Endothelial cell of umbilical vein (primary cell): Measurements from ENCODE around the gene ARHGEF1.

Source experiments
- MYC ChIP-seq: IDR thresholded peaks from one replicate; pipeline ENCODE4 v1.6.1; 2011; ENCODE audit warnings: mild to moderate bottlenecking, low read depth, low read length
- POLR2A ChIP-seq: IDR thresholded peaks from 2 replicates; pipeline ENCODE4 v1.6.1; 2012; ENCODE audit warnings: low read depth, mild to moderate bottlenecking, control low read depth, low read length
- POLR2AphosphoS5 ChIP-seq: IDR thresholded peaks from 2 replicates; pipeline ENCODE4 v1.6.1; 2012; ENCODE audit warnings: low read depth, mild to moderate bottlenecking, control low read depth, low read length, moderate library complexity; ENCODE audit not compliant: insufficient read depth
- TF ChIP-seq, protein P1 (sequence below), 2 donors: IDR thresholded peaks; 1 replicate in 1 of 2; 2 replicates in 1 of 2; pipeline ENCODE4 v1.5.1; 2011; ENCODE audit warnings: low read length in 2 of 2, mild to moderate bottlenecking in 2 of 2, moderate library complexity in 2 of 2, control low read depth in 1 of 2, inconsistent platforms in 1 of 2, low read depth in 1 of 2; ENCODE audit not compliant: insufficient read depth in 1 of 2; ENCODE audit errors: extremely low read depth in 1 of 2
- TF ChIP-seq, protein P2 (sequence below): IDR thresholded peaks from 2 replicates; pipeline ENCODE4 v1.6.1; 2011; ENCODE audit not compliant: insufficient read depth, insufficient read length

DNA sequence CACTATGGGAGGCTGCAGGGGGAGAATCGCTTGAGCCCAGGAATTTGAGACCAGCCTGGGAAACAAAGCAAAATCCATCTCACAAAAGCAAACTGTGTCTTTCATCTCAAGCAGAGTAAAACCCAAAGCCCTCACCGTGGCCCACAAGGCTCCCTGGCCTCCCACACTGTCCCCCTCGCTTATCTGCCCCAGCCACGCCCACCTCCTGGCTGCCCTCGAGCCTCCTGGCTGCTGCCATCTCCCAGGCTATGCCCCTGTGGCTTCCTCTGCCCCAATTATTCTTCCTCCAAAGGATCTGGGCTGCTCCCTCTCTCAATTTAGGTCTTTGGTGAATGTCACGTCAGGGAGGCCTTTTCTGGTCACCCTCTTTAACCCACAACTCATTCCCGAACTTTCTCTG is 72.5 kb downstream of the ARHGEF1 start:
- TF ChIP-seq, protein P1, sequence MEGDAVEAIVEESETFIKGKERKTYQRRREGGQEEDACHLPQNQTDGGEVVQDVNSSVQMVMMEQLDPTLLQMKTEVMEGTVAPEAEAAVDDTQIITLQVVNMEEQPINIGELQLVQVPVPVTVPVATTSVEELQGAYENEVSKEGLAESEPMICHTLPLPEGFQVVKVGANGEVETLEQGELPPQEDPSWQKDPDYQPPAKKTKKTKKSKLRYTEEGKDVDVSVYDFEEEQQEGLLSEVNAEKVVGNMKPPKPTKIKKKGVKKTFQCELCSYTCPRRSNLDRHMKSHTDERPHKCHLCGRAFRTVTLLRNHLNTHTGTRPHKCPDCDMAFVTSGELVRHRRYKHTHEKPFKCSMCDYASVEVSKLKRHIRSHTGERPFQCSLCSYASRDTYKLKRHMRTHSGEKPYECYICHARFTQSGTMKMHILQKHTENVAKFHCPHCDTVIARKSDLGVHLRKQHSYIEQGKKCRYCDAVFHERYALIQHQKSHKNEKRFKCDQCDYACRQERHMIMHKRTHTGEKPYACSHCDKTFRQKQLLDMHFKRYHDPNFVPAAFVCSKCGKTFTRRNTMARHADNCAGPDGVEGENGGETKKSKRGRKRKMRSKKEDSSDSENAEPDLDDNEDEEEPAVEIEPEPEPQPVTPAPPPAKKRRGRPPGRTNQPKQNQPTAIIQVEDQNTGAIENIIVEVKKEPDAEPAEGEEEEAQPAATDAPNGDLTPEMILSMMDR (IDR thresholded peaks at IDR 0.05; ENCODE audit: extremely low read depth in 1 of 2, insufficient read depth in 1 of 2, low read depth in 1 of 2, low read length in 2 of 2): no peak
- TF ChIP-seq, protein P2, sequence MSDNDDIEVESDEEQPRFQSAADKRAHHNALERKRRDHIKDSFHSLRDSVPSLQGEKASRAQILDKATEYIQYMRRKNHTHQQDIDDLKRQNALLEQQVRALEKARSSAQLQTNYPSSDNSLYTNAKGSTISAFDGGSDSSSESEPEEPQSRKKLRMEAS: no peak
- TF ChIP-seq POLR2AphosphoS5 (no peak), MYC (no peak), POLR2A (no peak)
